AG20443 (cell line): Measurements from ENCODE around the gene CCL20.

ENCODE experiments used
- DNase-seq: peaks from one replicate; pipeline ENCODE4 v3.0.0; 2012; ENCODE audit warnings: low spot score, mixed read lengths

Gene CCL20

GRCh38 chr2:227802882-227803281 is 10.8 kb upstream of the CCL20 start:
- DNase-seq, result no peak

DNA sequence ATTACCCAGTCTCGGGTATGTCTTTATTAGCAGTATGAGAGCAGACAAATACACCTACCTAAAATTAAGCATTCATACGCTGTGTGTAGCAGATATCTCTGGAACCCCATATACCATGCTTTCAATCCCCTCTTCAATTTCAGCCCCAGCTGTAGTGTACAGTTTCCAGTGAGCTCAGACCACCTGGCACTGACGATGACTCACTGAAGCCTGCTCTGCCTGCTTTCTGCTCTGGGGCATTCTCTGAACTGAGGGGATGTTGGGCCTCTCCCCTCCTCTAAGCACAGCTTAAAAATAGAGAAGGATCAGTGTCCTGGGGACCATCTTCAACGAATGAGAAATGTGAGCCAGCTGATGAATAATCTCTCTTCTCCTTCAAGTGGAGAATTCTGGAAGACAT is 8.7 kb upstream of the CCL20 start:
- no peak for DNase-seq

DNA sequence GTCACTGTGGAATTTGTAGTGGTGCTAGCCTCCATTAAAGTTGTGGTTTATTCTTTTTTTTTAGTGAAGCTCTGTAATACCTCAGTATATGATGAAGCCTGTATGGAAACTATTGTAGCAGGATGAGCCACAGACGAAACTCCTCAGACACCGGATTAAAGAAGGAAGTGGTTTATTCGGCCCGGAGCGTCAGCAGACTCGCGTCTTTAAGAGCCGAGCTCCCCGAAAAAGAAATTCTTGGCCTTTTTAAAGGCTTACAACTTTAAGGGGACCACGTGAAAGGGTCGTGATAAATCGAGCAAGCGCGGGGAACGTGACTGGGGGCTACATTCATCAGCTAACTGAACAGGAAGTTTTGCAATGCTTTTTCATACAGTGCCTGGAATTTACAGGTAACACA is 8.1 kb upstream of the CCL20 start:
- DNase-seq, result no peak

DNA sequence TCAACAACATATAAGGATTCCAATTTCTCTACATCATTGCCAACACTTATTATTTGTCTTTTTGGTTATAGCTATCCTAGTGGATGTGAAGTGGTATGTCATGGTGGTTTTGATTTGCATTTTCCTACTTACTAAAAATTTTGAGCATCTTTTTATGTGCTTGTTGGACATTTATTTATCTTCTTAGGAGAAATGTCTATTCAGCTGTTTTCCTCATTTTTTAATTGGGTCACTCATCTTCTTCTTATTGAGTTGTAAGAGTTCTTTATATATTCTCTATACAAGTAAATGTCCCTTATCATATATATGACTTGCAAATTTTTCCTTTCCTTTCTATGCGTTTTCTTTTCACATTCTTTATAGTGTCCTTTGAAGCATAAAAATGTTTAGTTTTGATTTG is 4.7 kb upstream of the CCL20 start:
- no peak for DNase-seq

GRCh38 chr2:227812001-227812400 is 1.6 kb upstream of the CCL20 start:
- no peak for DNase-seq

DNA sequence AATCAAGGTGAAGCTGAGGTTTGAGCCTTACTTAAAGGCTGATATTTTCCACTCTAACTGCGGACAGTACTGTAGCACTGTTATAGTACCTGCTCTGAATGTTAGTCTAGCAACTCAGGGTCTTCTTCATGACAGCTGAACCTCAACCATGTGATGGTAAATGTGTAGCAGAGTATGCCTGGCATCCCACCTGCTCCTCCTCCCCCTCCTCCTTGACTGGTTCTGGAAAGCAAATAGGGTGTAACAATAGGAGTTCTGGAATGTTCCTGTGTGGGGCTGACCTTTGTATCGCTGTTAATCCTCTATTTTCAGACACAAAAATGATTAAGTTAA is 447 bp upstream of the CCL20 start:
- DNase-seq, result no peak

GRCh38 chr2:227815066-227815465 is 1.4 kb downstream of the CCL20 start:
- no peak for DNase-seq

DNA sequence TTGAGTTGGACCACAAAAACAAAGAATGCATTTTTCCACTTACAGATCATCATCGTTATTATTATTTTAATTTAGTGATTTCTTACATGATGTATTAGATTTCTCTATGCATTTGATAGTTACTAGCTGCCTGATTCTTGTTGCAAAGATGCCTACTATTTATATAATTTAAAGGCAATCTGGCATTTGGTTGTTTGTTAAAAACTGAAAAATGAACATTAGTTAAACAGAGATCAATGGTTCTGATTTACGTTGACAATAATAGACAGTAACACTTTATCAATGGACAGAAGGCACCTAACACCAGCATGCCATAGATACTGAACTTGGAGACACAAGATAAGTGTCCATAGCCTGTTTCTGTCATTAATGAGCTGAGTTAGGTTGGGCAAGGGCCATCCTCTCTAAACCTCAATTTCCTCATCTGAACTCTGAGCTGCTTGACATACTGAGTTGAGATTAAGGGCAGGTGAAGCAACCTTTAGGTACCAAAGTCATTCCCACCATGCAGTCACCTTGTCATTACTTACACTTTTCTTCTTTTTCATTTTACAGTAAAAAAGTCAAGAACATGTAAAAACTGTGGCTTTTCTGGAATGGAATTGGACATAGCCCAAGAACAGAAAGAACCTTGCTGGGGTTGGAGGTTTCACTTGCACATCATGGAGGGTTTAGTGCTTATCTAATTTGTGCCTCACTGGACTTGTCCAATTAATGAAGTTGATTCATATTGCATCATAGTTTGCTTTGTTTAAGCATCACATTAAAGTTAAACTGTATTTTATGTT is 3.1 kb downstream of the CCL20 start:
- DNase-seq, result no peak

- no peak for DNase-seq
These were observed 3.7 kb downstream of the CCL20 start for GRCh38 chr2:227817336-227817735.

- peak; percentile 91 for DNase-seq
These were observed 4.4 kb downstream of the CCL20 start for GRCh38 chr2:227817850-227818674.

DNA sequence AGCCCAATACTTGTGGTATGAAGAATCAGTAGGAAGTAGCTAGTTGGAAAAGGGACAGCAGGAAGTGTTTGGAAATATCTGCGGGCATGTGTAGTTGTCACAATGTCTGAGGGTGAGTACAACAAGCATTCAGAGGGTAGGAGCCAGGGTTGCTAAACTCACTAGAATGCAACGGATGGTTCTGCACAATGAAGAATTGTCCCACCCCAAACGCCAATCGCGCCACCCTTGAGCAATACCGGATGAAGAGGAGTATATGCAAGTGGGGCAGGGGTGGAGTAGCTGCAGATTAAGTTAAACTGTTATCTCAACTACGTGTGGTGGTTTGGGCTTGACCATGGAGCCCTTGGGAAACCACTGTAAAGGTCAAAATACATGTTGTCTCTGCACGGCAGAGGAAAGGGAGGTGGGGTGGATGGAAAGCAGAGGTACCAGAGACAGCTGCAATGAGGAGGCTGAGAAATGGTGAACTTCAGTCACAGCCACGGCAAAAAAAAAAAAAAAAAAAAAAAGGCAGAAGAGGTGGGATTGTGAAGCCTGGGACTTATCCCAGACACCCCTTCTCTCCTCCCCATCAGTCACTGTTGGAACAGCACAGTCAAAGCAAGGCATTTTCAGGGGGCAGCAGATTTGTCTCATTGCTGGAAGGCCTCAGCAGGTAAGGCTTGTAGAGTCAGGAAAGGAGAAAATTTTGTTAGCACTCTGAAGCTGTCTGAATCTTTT is 5.2 kb downstream of the CCL20 start:
- peak; percentile 80 for DNase-seq

DNA sequence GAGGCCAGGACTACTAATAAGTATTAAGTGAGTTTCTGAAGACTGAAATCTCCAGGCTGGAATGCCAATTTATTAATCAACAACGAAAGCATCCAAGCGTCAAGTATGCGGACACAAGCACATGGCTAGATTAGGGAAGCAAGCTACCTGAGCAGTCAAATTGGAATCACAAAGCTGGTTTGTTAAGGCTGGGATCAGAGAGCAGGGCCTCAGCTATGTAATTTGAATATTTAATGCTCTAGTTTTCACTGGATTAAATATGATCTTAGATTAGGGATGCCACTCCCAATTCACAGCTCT is 5.7 kb downstream of the CCL20 start:
- DNase-seq, result no peak

DNA sequence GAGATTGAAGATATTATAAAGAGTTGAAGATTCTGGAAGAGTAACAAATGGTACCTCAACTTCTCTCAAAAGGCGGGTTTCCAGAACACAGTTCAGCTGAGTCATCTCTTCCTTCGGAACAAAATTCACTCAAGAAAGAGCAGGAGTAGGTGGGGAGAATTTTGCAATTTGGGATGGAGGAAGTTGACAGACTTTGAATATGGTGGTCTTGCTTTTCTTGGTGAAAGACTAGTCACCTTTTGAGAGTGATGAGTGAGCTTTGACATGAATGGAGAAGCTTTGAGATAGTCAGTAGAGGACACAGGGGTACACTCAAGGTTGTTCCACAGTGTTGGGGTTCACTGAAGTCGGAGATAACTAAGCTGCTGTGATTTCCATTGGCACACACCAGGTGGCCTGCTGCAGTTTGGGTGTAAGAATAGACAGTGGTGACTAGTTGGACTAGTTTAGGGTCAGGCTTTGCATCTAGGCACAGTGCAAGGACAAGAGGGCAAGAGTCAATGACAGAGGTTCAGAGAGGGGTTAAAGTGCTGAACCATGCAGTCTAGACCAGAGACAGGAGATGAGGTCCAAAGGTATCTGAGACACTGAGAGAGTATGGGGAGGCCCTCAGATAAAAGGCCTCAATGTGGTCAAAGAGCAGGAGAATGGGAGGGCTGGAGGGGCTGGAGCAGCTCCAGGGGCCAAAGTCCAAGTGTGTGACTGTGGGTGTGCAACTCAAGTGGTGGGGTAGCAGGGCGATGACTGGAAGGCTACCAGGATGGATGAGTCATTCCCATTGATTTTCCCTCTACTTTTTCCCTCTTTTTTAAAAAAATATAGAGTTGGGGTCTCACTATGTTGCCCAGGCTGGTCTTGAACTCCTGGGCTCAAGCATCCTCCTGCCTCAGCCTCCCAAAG is 7.7 kb downstream of the CCL20 start:
- no peak for DNase-seq

DNA sequence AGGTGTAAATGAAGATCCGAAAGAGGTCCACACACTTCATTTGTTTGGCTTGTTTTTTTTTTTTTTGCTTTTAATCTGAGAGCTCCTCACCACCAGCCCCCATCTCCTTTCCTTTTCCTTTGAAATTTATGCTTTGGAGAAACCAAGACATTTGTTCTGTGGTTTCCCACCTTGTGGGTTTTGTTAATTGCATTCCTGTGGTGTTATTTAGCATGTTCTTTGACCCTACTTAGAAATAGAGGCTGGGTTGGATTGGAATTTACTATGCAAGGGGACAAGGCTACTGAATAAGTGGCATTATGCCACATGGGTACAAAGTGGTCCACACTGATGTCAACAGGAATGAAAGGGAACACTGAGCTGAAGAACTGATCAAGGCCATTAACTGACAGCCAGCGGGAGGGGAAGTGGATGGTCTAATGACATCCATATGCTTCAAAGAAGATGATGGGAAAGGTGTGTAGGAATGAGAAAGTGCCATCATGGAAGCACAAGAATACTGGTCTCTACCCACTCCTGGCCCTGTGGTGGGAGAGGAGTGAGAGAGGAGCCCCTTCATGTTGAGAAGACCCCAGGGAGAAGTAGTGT is 8.9 kb downstream of the CCL20 start:
- DNase-seq, result no peak

GRCh38 chr2:227823922-227824321 is 10.3 kb downstream of the CCL20 start:
- DNase-seq, result no peak

DNA sequence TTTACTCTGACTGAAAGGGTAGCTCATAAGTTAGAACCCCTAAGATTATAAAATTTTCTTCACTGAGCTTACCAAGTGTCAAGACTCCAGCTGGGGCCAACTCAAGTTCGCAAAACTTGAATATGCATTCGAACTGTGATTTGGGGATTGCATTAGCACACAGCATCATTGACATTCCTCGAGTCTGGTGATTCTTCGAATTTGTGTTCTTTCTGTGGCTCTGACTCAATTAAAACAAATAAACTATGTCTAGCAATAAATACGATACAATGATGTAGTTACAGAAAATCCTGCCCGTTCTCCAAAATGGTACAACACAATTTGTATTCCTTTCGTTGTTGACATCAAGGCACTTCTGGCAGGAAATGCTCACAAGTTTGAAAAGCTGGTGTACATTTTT is 11.1 kb downstream of the CCL20 start:
- no peak for DNase-seq

GRCh38 chr2:227826019-227826521 is 12.4 kb downstream of the CCL20 start:
- no peak for DNase-seq

GRCh38 chr2:227826563-227826962 is 12.9 kb downstream of the CCL20 start:
- DNase-seq, result no peak

DNA sequence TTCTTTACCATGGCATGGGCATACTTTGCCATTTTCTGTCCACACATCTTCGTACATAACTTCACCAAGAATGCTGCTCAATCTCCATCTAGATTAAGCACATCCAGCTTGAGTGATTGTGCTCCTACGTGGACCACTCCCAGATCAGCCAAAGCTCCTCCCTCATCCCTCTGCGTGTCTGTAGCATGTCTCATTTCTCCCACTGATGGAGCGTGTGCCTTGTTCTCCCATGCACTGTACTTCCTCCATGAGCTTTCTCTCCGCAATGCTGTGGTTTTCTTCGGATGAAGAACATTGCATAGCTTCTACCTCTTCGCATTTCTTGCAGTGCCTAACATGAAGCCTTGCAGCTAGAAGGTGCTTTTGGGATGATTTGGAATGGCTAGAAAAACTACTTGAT is 13.5 kb downstream of the CCL20 start:
- no peak for DNase-seq

GRCh38 chr2:227828477-227828912 is 14.9 kb downstream of the CCL20 start:
- no peak for DNase-seq

- no peak for DNase-seq
These were observed 15.7 kb downstream of the CCL20 start for GRCh38 chr2:227829337-227829736.
